ENCODE data around the gene PALLD.

GRCh38 chr4:168489616-168490015 lies 7.2 kb upstream of the PALLD start:
- TF ChIP-seq CTCF (IDR thresholded peaks at IDR 0.05) (no peak), EP300 (IDR thresholded peaks at IDR 0.05) (no peak), POLR2A (IDR thresholded peaks at IDR 0.05) (no peak), POLR2AphosphoS5 (IDR thresholded peaks at IDR 0.05) (no peak)

All from gastroesophageal sphincter (tissue), 3 donors.